ENCODE measurements around the gene ELAVL1. TPM values are rescaled to one million over a fixed set of nuclear protein-coding genes. Genes with fewer than 3 reads are reported as not detected.

The ELAVL1 gene
- total RNA-seq, 1 experiment from 2014 or later: 58.1 TPM

DNA sequence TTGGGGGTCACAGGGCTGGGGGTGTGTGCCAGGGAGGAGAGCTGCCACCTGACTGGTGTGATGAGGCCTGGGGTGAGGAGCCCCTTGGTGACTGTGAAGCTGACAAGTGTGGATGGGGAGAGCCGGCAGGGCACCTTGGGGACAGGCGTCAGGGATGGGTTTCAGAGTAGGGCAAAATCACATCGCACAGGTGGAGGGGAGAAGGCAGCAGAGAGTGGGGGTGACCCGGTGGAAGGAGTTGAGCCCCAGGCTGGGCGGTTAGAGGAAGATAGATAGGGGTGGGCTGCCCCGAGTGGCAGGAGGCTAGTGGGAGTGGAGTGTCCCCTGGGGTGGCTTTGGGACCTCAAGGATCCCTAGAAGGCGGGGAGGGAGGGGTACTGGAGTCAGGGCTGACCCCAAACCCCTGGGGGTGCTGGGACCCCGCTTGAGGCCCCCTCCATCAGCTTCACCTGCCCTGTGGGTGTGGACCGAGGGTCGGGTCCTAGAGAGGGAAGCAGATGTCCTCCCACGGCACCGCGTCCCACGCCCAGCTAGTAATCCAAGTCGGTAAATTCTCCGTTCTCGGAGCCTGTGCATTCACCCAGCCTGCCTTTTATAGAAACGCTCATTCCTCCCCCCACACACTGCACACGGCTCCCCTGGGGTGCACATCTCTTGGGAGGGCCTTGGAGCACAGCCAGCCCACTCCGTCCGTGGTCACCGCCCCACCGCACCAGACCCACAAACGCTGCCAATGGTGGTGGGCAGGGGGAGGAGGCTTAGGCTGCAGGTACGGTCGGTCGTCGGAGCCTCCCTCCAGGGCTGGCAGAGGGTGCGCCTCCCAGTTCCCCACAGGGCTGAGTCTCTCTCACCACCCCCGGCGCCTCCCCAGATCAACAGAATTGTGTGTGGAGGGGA lies 81.9 kb downstream of the ELAVL1 start:
- POLR2A ChIA-PET: interaction anchor here (0.8 kb wide), 1 partner anchor 293 kb away, joined by 3 read pairs; no protein-coding TSS in a partner anchor
- TF ChIP-seq, protein P1, sequence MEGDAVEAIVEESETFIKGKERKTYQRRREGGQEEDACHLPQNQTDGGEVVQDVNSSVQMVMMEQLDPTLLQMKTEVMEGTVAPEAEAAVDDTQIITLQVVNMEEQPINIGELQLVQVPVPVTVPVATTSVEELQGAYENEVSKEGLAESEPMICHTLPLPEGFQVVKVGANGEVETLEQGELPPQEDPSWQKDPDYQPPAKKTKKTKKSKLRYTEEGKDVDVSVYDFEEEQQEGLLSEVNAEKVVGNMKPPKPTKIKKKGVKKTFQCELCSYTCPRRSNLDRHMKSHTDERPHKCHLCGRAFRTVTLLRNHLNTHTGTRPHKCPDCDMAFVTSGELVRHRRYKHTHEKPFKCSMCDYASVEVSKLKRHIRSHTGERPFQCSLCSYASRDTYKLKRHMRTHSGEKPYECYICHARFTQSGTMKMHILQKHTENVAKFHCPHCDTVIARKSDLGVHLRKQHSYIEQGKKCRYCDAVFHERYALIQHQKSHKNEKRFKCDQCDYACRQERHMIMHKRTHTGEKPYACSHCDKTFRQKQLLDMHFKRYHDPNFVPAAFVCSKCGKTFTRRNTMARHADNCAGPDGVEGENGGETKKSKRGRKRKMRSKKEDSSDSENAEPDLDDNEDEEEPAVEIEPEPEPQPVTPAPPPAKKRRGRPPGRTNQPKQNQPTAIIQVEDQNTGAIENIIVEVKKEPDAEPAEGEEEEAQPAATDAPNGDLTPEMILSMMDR (IDR thresholded peaks at IDR 0.05; ENCODE audit: unreplicated experiment): no peak

DNA sequence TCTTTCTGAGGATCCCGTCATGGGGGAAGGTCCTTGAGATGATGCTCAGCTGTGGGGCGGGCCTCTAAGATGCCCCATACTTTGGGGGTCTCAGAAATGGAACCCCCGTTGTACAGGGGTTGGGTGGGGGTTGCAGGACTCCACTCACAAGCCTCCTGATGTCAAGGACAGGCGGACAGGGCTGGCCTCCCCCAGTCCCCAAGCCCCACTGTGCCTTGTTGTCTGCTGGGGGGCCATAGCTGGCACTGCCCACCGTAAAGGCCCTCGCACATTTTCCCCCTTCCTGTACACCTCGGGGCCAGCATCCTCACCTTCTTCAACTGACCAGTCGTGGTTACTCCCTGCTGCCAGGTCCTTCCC lies 82.6 kb downstream of the ELAVL1 start:
- ChIA-PET POLR2A (interaction anchor here (0.7 kb wide), 1 partner anchor 82 kb away, joined by 3 read pairs; no protein-coding TSS in a partner anchor), CTCF (interaction anchor here (0.5 to 3.6 kb wide), 7 partner anchors 14 to 310 kb away, joined by 3 to 15 read pairs (median 4); partner anchors contain the start of gene LRRC8E)
- BruUV-seq (replicated peaks): no TSS peak
- intact Hi-C loops (cut with micrococcal nuclease): loop anchor here (5.0 kb wide), 1 partner anchor 56 kb away; no protein-coding TSS in a partner anchor
- peaks cover 37% of the 10 kb centered on the region for H3K36me3 Mint-ChIP-seq (ENCODE audit: insufficient read depth, unreplicated experiment)
- no peaks in the 10 kb centered on the region for H3K27me3 Mint-ChIP-seq (ENCODE audit: insufficient read depth, unreplicated experiment)
- H3K9me3 Mint-ChIP-seq (ENCODE audit: unreplicated experiment): no peaks in the 10 kb centered on the region
- H3K27ac Mint-ChIP-seq (ENCODE audit: low read depth, unreplicated experiment): no peak overlapping the region
- H3K4me3 Mint-ChIP-seq (ENCODE audit: unreplicated experiment): no peak overlapping the region
- TF ChIP-seq, protein P1 (IDR thresholded peaks at IDR 0.05; ENCODE audit: unreplicated experiment): no peak
- H3K4me1 Mint-ChIP-seq (ENCODE audit: insufficient read depth, unreplicated experiment): peaks cover 19% of the 10 kb centered on the region
- DNase-seq (ENCODE audit: unreplicated experiment): no peak

More for the DNA sequence above, 81.9 kb downstream of the ELAVL1 start:
- intact Hi-C loops (cut with micrococcal nuclease): loop anchor here (5.0 kb wide), 1 partner anchor 56 kb away; no protein-coding TSS in a partner anchor
- no peak overlapping the region for H3K27ac Mint-ChIP-seq (ENCODE audit: low read depth, unreplicated experiment)
- H3K36me3 Mint-ChIP-seq (ENCODE audit: insufficient read depth, unreplicated experiment): peaks cover 44% of the 10 kb centered on the region
- H3K27me3 Mint-ChIP-seq (ENCODE audit: insufficient read depth, unreplicated experiment): no peaks in the 10 kb centered on the region
- DNase-seq (ENCODE audit: unreplicated experiment): no peak
- H3K9me3 Mint-ChIP-seq (ENCODE audit: unreplicated experiment): no peaks in the 10 kb centered on the region
- no peak overlapping the region for H3K4me3 Mint-ChIP-seq (ENCODE audit: unreplicated experiment)
- CTCF ChIA-PET: interaction anchor here (0.6 to 3.6 kb wide), 4 partner anchors 22 to 71 kb away, joined by 3 to 15 read pairs (median 4); partner anchors contain the start of gene LRRC8E
- no TSS peak for BruUV-seq (replicated peaks)
- peaks cover 24% of the 10 kb centered on the region for H3K4me1 Mint-ChIP-seq (ENCODE audit: insufficient read depth, unreplicated experiment)

DNA sequence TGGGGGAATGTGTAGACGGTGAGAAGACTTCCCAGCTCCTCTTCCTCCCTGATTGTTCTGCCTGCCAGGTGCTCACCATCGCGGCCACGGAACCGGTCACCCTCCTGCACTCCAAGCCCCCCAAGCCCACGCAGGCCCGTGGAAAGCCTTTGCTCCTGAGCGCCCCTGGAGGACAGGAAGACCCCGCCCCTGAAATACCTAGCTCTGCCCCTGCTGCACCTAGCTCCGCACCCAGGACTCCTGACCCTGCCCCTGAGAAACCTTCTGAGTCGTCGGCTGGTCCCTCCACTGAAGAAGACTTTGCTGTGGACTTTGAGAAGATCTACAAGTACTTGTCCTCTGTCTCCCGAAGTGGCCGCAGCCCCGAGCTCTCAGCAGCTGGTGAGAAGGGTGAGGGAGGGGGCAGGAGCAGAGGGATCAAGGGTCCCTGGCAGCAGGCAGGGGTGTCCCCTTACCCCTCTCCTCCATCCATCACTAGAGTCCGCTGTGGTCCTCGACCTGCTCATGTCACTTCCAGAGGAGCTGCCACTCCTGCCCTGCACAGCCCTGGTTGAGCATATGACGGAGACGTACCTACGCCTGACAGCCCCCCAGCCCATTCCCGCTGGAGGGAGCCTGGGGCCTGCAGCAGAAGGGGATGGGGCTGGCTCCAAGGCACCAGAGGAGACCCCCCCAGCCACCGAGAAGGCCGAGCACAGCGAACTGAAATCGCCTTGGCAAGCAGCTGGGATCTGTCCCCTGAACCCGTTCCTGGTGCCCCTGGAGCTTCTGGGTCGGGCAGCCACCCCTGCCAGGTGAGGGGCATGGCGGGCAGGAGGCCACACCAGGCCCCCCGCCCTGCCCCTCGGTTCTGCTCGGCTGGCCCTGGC lies 83.2 kb downstream of the ELAVL1 start:
- Mint-ChIP-seq H3K36me3 (ENCODE audit: insufficient read depth, unreplicated experiment) (peaks cover 37% of the 10 kb centered on the region), H3K4me1 (ENCODE audit: insufficient read depth, unreplicated experiment) (peaks cover 19% of the 10 kb centered on the region), H3K27ac (ENCODE audit: low read depth, unreplicated experiment) (peak overlapping the region; percentile 39), H3K9me3 (ENCODE audit: unreplicated experiment) (no peaks in the 10 kb centered on the region), H3K27me3 (ENCODE audit: insufficient read depth, unreplicated experiment) (no peaks in the 10 kb centered on the region), H3K4me3 (ENCODE audit: unreplicated experiment) (peak overlapping the region; percentile 88)
- DNase-seq (ENCODE audit: unreplicated experiment): no peak
- TF ChIP-seq, protein P1 (IDR thresholded peaks at IDR 0.05; ENCODE audit: unreplicated experiment): no peak
- BruUV-seq (replicated peaks): no TSS peak
- ChIA-PET POLR2A (interaction anchor here (0.5 to 2.4 kb wide), 3 partner anchors 53 to 82 kb away, joined by 3 to 22 read pairs (median 3); no protein-coding TSS in a partner anchor), CTCF (interaction anchor here (0.5 to 3.6 kb wide), 9 partner anchors 14 to 310 kb away, joined by 3 to 15 read pairs (median 4); partner anchors contain the start of genes LRRC8E and MAP2K7)
- intact Hi-C loops (cut with micrococcal nuclease): loop anchor here (5.0 kb wide), 1 partner anchor 55 kb away; no protein-coding TSS in a partner anchor

Measured in MCF 10A (cell line).